ENCODE results near the gene STX10. TPM values are rescaled to one million over a fixed set of nuclear protein-coding genes. Genes with fewer than 3 reads are reported as not detected.

The STX10 gene
- total and polyA plus RNA-seq, 2 of the 4 experiments (the other 2 are of a cell fraction) = 64.9 to 82.0 TPM

DNA sequence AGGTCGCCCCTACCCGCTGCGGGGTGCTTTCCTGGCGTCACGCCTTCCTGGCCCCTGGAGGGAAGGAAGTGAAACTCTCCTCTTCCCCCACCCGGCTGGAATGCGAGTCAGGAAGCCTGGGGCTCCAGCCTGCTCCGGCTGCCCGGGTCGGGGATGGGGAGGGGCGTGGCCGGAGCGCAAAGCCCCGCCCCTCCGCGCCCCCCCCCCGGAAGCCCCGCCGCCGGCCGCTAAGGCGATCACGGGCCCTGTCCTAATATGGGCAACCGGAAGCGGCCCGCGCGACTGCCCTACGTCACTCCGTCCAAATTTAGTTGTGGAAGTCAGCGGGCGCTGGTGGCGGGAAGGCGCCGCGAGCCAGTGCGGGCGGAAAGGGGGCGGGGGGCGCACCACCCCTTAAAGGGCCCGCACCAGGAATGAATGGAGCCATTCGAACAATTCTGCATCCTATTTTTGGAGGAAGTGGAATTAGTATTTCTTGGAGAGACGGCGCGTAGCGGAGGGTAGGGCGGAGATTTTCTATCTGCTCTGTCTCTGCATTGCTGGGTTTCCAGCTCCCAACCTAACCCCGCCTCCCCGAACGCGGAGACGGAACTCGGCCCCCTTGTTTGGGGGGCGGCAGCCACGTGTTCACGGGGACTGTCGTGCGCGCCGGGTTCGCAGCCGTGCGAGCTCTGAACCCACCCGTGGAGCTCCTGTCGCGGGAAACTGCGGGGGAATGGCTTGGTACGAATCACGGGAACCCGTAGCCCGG lies 1.6 kb upstream of the STX10 start:
- Histone ChIP-seq H3K4ac (ENCODE audit: low read depth, low read length) (peak overlapping the region; percentile 98), H3K23ac (ENCODE audit: low read depth, low read length) (peak overlapping the region; percentile 93), H3K56ac (ENCODE audit: extremely low read depth, insufficient read depth, low read length) (peak overlapping the region; percentile 98), H2AFZ (replicated peaks; ENCODE audit: low read length, poor library complexity) (peak overlapping the region; percentile 84), H2BK15ac (ENCODE audit: low read depth, low read length) (peak overlapping the region; percentile 54; the same call in 2 of the 3 replicates), H4K91ac (ENCODE audit: insufficient read depth, low read depth, low read length) (peak overlapping the region; percentile 90), H3K27me3 (ENCODE audit: control insufficient read depth, insufficient read depth, low read length) (no peaks in the 10 kb centered on the region), H3K4me3 (ENCODE audit: insufficient read depth, low read depth, low read length) (peak overlapping the region; percentile 82), H4K5ac (ENCODE audit: low read depth, low read length) (peak overlapping the region; percentile 43), H3K9me3 (ENCODE audit: control insufficient read depth, insufficient read depth, low read length) (no peaks in the 10 kb centered on the region), H3K9me1 (ENCODE audit: insufficient read depth, low read length) (peaks cover 4% of the 10 kb centered on the region), H3K79me1 (ENCODE audit: low read depth in 1 of 2, low read length in 2 of 2) (peaks cover 2 to 48% of the 10 kb centered on the region in 2 experiments; a peak in 2 of 4 replicates), H3K14ac (replicated peaks; ENCODE audit: low read depth, low read length) (peak overlapping the region; percentile 97), H3K18ac (ENCODE audit: low read depth, low read length) (peak overlapping the region; percentile 48), H3K36me3 (ENCODE audit: control insufficient read depth, insufficient read depth, low read length) (peaks cover 2% of the 10 kb centered on the region; the same call in 1 of the 2 replicates), H2AK5ac (ENCODE audit: low read depth, low read length) (peak overlapping the region; percentile 99), H3K4me1 (ENCODE audit: control insufficient read depth, insufficient read depth, low read length) (peaks cover 17% of the 10 kb centered on the region), H2BK5ac (ENCODE audit: low read depth, low read length, poor library complexity, severe bottlenecking) (peak overlapping the region; percentile 89), H2BK20ac (ENCODE audit: low read depth, low read length) (peak overlapping the region; percentile 75; the same call in 1 of the 2 replicates), H3K9ac (ENCODE audit: low read depth, low read length) (peak overlapping the region; percentile 99), H3K4me2 (ENCODE audit: low read depth, low read length) (peak overlapping the region; percentile 81), H4K8ac (ENCODE audit: low read depth in 2 of 2, low read length in 2 of 2) (peak overlapping the region; percentile 75 to 98), H2AK9ac (replicated peaks; ENCODE audit: low read depth, low read length, poor library complexity) (peak overlapping the region; percentile 100), H4K20me1 (ENCODE audit: insufficient read depth, low read length) (peaks cover 29% of the 10 kb centered on the region), H2BK120ac (ENCODE audit: low read depth, low read length) (peak overlapping the region; percentile 77; the same call in 1 of the 2 replicates), H3K27ac (ENCODE audit: insufficient read depth, low read length) (peak overlapping the region; percentile 97)
- intact Hi-C loops (cut with micrococcal nuclease) (loop anchor here (1.0 to 2.0 kb wide), 3 partner anchors 33 to 173 kb away; partner anchors contain the start of gene NACC1), dilution Hi-C loops (cut with HindIII; ENCODE audit: low sequenced_read_pairs, unreplicated experiment) (no loop called here), in situ Hi-C loops (cut with MboI; ENCODE audit: low sequenced_read_pairs) (loop anchor here (10.0 kb wide), 1 partner anchor 693 kb away; no protein-coding TSS in a partner anchor)
- no TSS peak for BruUV-seq (replicated peaks)
- DNase-seq = peak; percentile 96
- peak; percentile 51 for ATAC-seq (ENCODE audit: low read depth)
- CTCF ChIA-PET = interaction anchor here (1.0 to 1.5 kb wide), 2 partner anchors 9 to 25 kb away, joined by 3 read pairs; no protein-coding TSS in a partner anchor
- POLR2A ChIA-PET (ENCODE audit: unreplicated experiment) = interaction anchor here (0.6 to 1.7 kb wide), 3 partner anchors 10 to 13 kb away, joined by 3 to 4 read pairs (median 3); no protein-coding TSS in a partner anchor
- 8% methylated on average over 14 of the region's 71 CpGs; no CpG with 5 or more reads in 1 of the 2 experiments for WGBS, 2 experiments (ENCODE audit: extremely low coverage in 2 of 2, insufficient read length in 1 of 2)
- TF ChIP-seq RAD21 (IDR thresholded peaks at IDR 0.05; ENCODE audit: low read length) = peak; percentile 20; the same call in 1 of the 2 replicates
- TF ChIP-seq USF2 (IDR thresholded peaks at IDR 0.05; ENCODE audit: low read depth, low read length) = peak; percentile 69
- peak; percentile 53; the same call in 1 of the 2 replicates for TF ChIP-seq BHLHE40 (IDR thresholded peaks at IDR 0.05; ENCODE audit: low read depth, low read length)
- TF ChIP-seq MAFK (IDR thresholded peaks at IDR 0.05; ENCODE audit: low read depth, low read length) = no peak
- TF ChIP-seq MAZ (IDR thresholded peaks at IDR 0.05; ENCODE audit: borderline replicate concordance, low read depth, low read length) = peak; percentile 94
- TF ChIP-seq RFX5 (IDR thresholded peaks at IDR 0.05; ENCODE audit: low read depth, low read length) = no peak
- TF ChIP-seq MXI1 (IDR thresholded peaks at IDR 0.05; ENCODE audit: borderline replicate concordance, low read depth, low read length) = peak; percentile 85
- peak; percentile 32; the same call in 1 of the 2 replicates for TF ChIP-seq SMC3 (IDR thresholded peaks at IDR 0.05; ENCODE audit: low read depth, low read length)
- TF ChIP-seq, protein P1, sequence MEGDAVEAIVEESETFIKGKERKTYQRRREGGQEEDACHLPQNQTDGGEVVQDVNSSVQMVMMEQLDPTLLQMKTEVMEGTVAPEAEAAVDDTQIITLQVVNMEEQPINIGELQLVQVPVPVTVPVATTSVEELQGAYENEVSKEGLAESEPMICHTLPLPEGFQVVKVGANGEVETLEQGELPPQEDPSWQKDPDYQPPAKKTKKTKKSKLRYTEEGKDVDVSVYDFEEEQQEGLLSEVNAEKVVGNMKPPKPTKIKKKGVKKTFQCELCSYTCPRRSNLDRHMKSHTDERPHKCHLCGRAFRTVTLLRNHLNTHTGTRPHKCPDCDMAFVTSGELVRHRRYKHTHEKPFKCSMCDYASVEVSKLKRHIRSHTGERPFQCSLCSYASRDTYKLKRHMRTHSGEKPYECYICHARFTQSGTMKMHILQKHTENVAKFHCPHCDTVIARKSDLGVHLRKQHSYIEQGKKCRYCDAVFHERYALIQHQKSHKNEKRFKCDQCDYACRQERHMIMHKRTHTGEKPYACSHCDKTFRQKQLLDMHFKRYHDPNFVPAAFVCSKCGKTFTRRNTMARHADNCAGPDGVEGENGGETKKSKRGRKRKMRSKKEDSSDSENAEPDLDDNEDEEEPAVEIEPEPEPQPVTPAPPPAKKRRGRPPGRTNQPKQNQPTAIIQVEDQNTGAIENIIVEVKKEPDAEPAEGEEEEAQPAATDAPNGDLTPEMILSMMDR (conservative IDR thresholded peaks at IDR 0.05; ENCODE audit: low read depth, low read length) = peak; percentile 36
- no peak for TF ChIP-seq CEBPB (IDR thresholded peaks at IDR 0.05; ENCODE audit: low read depth, low read length)
- TF ChIP-seq POLR2A (IDR thresholded peaks at IDR 0.05; ENCODE audit: low read depth, low read length) = peak; percentile 89
- TF ChIP-seq, protein P2, sequence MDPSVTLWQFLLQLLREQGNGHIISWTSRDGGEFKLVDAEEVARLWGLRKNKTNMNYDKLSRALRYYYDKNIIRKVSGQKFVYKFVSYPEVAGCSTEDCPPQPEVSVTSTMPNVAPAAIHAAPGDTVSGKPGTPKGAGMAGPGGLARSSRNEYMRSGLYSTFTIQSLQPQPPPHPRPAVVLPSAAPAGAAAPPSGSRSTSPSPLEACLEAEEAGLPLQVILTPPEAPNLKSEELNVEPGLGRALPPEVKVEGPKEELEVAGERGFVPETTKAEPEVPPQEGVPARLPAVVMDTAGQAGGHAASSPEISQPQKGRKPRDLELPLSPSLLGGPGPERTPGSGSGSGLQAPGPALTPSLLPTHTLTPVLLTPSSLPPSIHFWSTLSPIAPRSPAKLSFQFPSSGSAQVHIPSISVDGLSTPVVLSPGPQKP (IDR thresholded peaks at IDR 0.05; ENCODE audit: borderline replicate concordance, low read depth, low read length) = peak; percentile 98
- TF ChIP-seq CHD1 (IDR thresholded peaks at IDR 0.05; ENCODE audit: low read depth, low read length) = no peak

All from IMR-90 (cell line).